Globus pallidus (tissue), 1 donor: Measurements from ENCODE around the gene ITGB1BP1.
A peak's percentile ranks its signal among the peaks of the same experiment; 100 is the strongest.

Source experiments
- DNase-seq: peaks from one replicate; pipeline ENCODE4 v3.0.0-alpha.2; 2015; ENCODE audit warnings: low spot score

Gene ITGB1BP1

GRCh38 chr2:9423100-9423921 lies at the start of gene ITGB1BP1, which contains the start of gene CPSF3:
Gene ITGB1BP1 (minus strand): TSS chr2:9423528. CDS start chr2:9418697, 4,831 bp downstream.
Gene CPSF3 (plus strand): TSS chr2:9423654. CDS start chr2:9423774, 120 bp downstream.
- DNase-seq: peak; percentile 96

GRCh38 chr2:9472511-9472910 lies 49.2 kb upstream of the ITGB1BP1 start:
- no peak for DNase-seq

GRCh38 chr2:9471206-9471605 lies 47.9 kb upstream of the ITGB1BP1 start:
- DNase-seq: no peak

- DNase-seq: no peak
Observed at GRCh38 chr2:9467687-9468086, 44.4 kb upstream of the ITGB1BP1 start.

GRCh38 chr2:9466147-9466683 lies 42.9 kb upstream of the ITGB1BP1 start:
- DNase-seq: no peak

- no peak for DNase-seq
Observed at GRCh38 chr2:9465170-9465569, 41.8 kb upstream of the ITGB1BP1 start.

- no peak for DNase-seq
Observed at GRCh38 chr2:9463698-9464034, 40.3 kb upstream of the ITGB1BP1 start.

- DNase-seq: no peak
Observed at GRCh38 chr2:9462886-9463697, 39.8 kb upstream of the ITGB1BP1 start.

GRCh38 chr2:9462313-9462712 lies 39.0 kb upstream of the ITGB1BP1 start:
- DNase-seq: no peak

GRCh38 chr2:9461079-9461478 lies 37.8 kb upstream of the ITGB1BP1 start:
- DNase-seq: no peak

- no peak for DNase-seq
Observed at GRCh38 chr2:9460441-9461017, 37.2 kb upstream of the ITGB1BP1 start.

GRCh38 chr2:9451231-9451630 lies 27.9 kb upstream of the ITGB1BP1 start:
- DNase-seq: no peak

GRCh38 chr2:9445089-9445488 lies 21.8 kb upstream of the ITGB1BP1 start:
- no peak for DNase-seq

- DNase-seq: no peak
Observed at GRCh38 chr2:9443526-9443925, 20.2 kb upstream of the ITGB1BP1 start.

GRCh38 chr2:9441556-9441955 lies 18.2 kb upstream of the ITGB1BP1 start:
- peak; percentile 50 for DNase-seq

- peak; percentile 60 for DNase-seq
Observed at GRCh38 chr2:9440058-9440727, 16.9 kb upstream of the ITGB1BP1 start.

- DNase-seq: no peak
Observed at GRCh38 chr2:9439536-9439935, 16.2 kb upstream of the ITGB1BP1 start.

GRCh38 chr2:9434489-9434888 lies 11.2 kb upstream of the ITGB1BP1 start:
- DNase-seq: no peak

- no peak for DNase-seq
Observed at GRCh38 chr2:9430316-9431293, 7.3 kb upstream of the ITGB1BP1 start.

GRCh38 chr2:9428965-9429577 lies 5.7 kb upstream of the ITGB1BP1 start:
- no peak for DNase-seq
